GM10266 (cell line): ENCODE results near the gene C7orf57.

Source experiments
- DNase-seq: peaks from one replicate; pipeline ENCODE4 v3.0.0; 2012; ENCODE audit errors: extremely low spot score
- TF ChIP-seq, protein P1 (sequence below): IDR thresholded peaks from 2 replicates; pipeline ENCODE4 v1.5.1; 2012; ENCODE audit warnings: mild to moderate bottlenecking, low read depth; ENCODE audit not compliant: control insufficient read depth, insufficient read depth; ENCODE audit errors: missing control alignments

The C7orf57 gene

DNA sequence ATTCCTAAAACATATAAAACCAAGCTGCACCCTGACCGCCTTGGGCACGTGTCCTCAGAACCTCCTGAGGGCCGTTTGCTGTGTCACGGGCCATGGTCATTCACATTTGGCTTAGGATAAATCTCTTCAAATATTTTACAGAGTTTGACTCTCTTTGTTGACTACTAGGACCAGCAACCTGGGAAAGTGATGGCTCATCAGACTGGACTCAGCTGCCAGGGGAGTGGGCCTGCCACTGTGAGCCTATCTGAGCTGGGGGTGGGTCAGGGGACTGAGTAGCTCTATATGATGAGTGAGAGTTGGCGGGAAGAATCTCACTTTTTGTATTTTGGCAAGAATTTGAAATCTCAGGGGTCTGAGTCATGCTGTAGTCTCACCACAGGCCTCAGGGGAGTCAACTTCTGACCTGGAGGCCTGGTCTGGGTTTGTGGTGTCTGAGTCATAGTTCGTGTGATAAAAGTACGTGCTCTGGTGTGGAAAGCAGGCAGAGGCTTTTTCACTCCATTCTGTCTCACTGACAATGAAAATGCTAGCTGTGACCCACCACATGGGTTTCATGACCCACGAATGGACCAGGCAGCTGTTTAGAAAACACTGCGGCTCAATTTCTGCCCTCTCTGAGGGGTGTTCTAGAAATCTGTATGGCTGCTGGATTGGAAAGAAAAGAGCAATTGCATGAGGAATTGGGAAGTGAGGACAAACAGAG, 49.5 kb downstream of the C7orf57 start:
- DNase-seq = peak; percentile 80
- TF ChIP-seq, protein P1, sequence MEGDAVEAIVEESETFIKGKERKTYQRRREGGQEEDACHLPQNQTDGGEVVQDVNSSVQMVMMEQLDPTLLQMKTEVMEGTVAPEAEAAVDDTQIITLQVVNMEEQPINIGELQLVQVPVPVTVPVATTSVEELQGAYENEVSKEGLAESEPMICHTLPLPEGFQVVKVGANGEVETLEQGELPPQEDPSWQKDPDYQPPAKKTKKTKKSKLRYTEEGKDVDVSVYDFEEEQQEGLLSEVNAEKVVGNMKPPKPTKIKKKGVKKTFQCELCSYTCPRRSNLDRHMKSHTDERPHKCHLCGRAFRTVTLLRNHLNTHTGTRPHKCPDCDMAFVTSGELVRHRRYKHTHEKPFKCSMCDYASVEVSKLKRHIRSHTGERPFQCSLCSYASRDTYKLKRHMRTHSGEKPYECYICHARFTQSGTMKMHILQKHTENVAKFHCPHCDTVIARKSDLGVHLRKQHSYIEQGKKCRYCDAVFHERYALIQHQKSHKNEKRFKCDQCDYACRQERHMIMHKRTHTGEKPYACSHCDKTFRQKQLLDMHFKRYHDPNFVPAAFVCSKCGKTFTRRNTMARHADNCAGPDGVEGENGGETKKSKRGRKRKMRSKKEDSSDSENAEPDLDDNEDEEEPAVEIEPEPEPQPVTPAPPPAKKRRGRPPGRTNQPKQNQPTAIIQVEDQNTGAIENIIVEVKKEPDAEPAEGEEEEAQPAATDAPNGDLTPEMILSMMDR = no peak

DNA sequence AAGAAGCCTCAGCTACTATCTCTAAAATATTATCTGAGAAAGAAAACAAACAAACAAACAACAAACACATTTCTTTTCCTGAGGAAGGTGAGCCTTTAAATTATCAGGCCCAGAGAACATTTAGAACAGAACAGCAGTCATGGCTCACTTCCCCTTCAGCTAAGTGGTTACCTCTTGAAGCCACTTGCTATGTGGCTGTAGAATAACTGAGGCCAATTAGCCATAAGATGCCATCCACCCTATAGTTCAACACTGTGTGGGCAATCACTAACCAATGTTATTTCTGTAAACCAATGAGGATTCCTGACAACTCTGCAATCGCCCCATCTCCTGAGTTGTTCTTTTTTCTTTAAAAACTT, 50.1 kb downstream of the C7orf57 start:
- TF ChIP-seq, protein P1 = no peak
- DNase-seq = no peak

DNA sequence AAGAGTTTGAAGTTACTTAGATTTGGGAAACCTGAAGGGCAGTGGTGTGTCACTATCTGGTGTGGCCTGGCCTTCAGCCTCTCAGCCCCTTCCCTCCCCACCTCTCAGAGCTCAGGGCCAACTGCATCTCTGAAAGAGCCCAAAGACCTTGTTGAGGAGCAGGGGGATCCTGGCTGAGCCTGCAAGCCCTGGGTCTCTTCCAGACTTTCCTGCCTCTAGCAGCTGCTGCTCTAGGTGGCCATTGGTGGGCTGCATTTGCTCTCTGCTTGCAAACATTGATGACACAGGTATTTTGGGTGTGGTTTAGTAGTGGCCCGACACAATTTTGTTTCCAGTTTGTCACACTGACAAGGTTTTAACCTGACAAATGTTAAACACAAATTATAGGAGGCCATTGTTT, 50.6 kb downstream of the C7orf57 start:
- TF ChIP-seq, protein P1 = no peak
- no peak for DNase-seq

DNA sequence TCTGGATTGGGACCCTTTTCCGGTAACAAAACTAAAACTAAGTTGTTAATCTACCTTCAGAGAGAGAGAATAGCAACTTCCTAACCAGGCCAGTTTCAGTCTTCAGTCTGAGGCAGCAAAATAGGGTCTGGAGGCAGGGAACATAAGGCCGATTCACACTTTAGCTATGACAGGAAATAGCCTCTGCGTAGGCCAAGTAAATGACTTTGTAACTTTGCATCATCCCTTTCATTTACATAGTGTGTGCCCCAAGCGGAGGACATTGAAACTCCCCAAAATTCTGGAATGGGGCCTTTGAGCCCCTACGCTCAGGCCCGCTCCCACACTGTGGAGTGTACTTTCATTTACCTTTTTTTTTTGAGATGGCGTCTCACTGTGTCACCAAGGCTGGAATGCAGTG, 52.0 kb downstream of the C7orf57 start:
- TF ChIP-seq, protein P1 = no peak
- no peak for DNase-seq

DNA sequence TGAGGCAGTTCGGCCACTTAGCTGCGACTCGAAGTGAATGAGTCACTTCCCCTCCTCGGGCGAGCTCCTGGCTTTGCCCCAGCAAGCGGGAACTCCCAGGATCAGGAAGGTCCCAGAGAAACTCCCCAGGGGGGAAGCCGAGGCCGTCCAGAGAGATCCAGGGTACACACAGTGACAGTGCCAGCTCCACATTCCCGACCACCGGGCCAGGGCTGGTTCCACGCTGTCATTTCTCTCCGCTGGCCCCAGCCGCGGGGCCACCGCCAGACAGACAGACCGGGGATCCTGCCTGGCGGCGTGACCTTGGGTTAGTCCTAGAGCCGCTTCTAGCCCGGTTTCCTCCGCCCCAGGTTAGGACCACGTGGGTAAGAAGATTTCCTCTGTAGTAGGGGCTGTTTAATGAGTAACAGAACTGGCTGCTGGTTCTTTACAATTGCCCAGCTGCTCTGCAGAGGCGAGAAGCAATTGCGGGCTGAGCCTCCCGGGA, 53.3 kb downstream of the C7orf57 start:
- TF ChIP-seq, protein P1 = no peak
- peak; percentile 48 for DNase-seq

DNA sequence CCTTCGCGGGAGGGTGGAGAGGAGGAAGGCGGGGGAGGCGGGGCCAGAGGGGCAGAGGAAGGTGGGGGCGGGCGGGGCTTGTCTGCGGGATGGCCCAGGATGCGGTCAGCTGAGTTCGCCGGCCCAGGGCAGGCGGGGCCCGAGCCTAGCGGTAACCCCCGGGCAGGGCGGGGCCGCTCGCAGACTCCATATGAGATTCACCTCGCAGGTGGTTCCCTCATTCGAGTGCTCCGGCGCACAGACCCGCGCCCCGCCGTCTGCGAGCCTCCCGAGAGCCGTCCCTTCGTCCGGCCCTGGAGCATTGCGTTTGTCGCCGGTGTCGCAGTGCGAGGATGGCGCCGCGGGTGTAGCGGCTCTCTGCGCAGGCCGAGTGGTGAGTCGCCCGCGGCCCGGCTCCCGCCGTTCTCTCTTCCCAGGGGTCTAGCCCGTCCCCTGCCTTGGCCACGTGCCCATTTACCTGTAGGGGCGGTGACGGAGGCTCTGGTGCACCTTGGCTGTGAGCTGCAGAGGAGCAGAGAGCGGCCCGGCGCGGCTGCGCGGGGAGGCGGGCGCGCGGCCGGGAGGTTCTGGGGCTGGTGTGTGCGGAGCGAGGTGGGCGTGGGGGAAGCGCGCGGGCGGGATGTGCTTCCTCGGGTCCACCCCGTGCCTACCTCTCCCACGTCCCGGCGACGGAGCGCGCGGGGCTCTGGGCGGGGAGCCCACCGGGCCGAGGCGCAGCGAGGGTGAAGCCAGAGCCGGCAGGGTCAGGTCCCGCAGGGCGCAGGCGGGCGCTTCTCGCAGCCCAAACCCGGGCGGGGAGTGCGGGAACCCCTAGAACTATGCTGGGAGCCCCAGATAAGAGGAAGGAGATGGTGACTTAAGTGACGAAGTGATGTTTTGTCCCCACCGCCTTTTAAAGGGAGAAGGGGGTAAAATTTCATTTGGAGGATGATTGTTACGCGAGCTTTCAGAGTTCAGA, 54.0 kb downstream of the C7orf57 start, which contains the start of gene UPP1:
TSS of gene UPP1 (plus strand) at position 220 of the 958 bp plus-strand sequence. CDS start 5,519 bp downstream, outside the sequence.
- TF ChIP-seq, protein P1 = no peak
- peak; percentile 90 for DNase-seq
